Anterior cingulate cortex (tissue), 58 donors: Measurements from ENCODE around the gene VWF.

Source experiments
- DNase-seq, 58 donors: peaks; one replicate each; lab custom pipeline; 2025; lab: John Stamatoyannopoulos, UW

The VWF gene

GRCh38 chr12:6062757-6063735, 61.4 kb downstream of the VWF start:
- DNase-seq = peak in 42 of 58 donors; percentile 3 to 66 (median 38)

GRCh38 chr12:6062395-6062756, 62.1 kb downstream of the VWF start:
- peak in 1 of 58 donors; percentile 24 for DNase-seq

GRCh38 chr12:6061660-6062059, 62.8 kb downstream of the VWF start:
- no peak for DNase-seq

- no peak for DNase-seq
Observed at GRCh38 chr12:6059860-6060565, 64.5 kb downstream of the VWF start.

GRCh38 chr12:6059221-6059620, 65.2 kb downstream of the VWF start:
- DNase-seq = no peak

- DNase-seq = no peak
Observed at GRCh38 chr12:6058481-6059161, 65.8 kb downstream of the VWF start.

- no peak for DNase-seq
Observed at GRCh38 chr12:6057700-6058099, 66.8 kb downstream of the VWF start.

- DNase-seq = no peak
Observed at GRCh38 chr12:6056406-6057240, 67.8 kb downstream of the VWF start.

- no peak for DNase-seq
Observed at GRCh38 chr12:6053541-6053940, 70.9 kb downstream of the VWF start.

- no peak for DNase-seq
Observed at GRCh38 chr12:6052940-6053329, 71.5 kb downstream of the VWF start.

GRCh38 chr12:6052206-6052939, 72.1 kb downstream of the VWF start:
- DNase-seq = no peak

- DNase-seq = no peak
Observed at GRCh38 chr12:6049992-6050391, 74.5 kb downstream of the VWF start.

- DNase-seq = no peak
Observed at GRCh38 chr12:6049587-6049986, 74.9 kb downstream of the VWF start.

- DNase-seq = no peak
Observed at GRCh38 chr12:6047249-6048237, 76.9 kb downstream of the VWF start.

GRCh38 chr12:6046511-6047180, 77.8 kb downstream of the VWF start:
- no peak for DNase-seq

GRCh38 chr12:6045438-6045837, 79.0 kb downstream of the VWF start:
- no peak for DNase-seq

- DNase-seq = no peak
Observed at GRCh38 chr12:6044082-6044481, 80.4 kb downstream of the VWF start.

GRCh38 chr12:6042446-6042845, 82.0 kb downstream of the VWF start:
- no peak for DNase-seq
